SU-DHL-6 (cell line): ENCODE results near the gene CPA5.
"Not testable (repeated sequence)": the region's sequence is repeated elsewhere in the genome, so short reads cannot be mapped to it uniquely, and the experiment has no call there.

ENCODE experiments used
- H2AFZ ChIP-seq: fragments of 200-600 bp; sonication (generic); 2 replicates; pipeline ENCODE4 v1.6.1; 2014; ENCODE audit warnings: low read depth, mild to moderate bottlenecking, moderate library complexity, mixed read lengths, antibody characterized with exemption, low read length; ENCODE audit not compliant: severe bottlenecking
- H3F3A ChIP-seq: fragments of 200-600 bp; shearing (Covaris generic); 2 replicates; pipeline ENCODE4 v1.6.0; 2016; ENCODE audit warnings: antibody characterized with exemption, mild to moderate bottlenecking; ENCODE audit not compliant: insufficient read depth
- H3K27ac ChIP-seq: fragments of 200-600 bp; sonication (generic); 2 replicates; pipeline ENCODE4 v1.5.1; 2016; ENCODE audit warnings: low read depth, mild to moderate bottlenecking, low read length, moderate library complexity, mixed read lengths
- H3K27me3 ChIP-seq: fragments of 200-600 bp; sonication (generic), shearing (Covaris generic); 2 replicates; pipeline ENCODE4 v1.6.0; 2014; ENCODE audit warnings: mild to moderate bottlenecking, low read length
- H3K36me3 ChIP-seq: fragments of 200-600 bp; sonication (generic); 2 replicates; pipeline ENCODE4 v1.6.1; 2014; ENCODE audit warnings: mild to moderate bottlenecking, low read length, mixed read lengths
- H3K4me2 ChIP-seq: fragments of 300-600, 200-600 bp; shearing (Covaris generic), sonication (generic); 2 replicates; pipeline ENCODE4 v1.6.0; 2014; ENCODE audit warnings: low read length, low read depth, mild to moderate bottlenecking; ENCODE audit not compliant: poor library complexity, severe bottlenecking
- H3K4me3 ChIP-seq: fragments of 200-600 bp; sonication (generic); 2 replicates; pipeline ENCODE4 v1.5.1; 2014; ENCODE audit warnings: antibody characterized with exemption, low read length, mild to moderate bottlenecking, mixed read lengths; ENCODE audit not compliant: insufficient read depth, poor library complexity, severe bottlenecking
- H3K79me2 ChIP-seq: fragments of 200-600 bp; sonication (generic); 2 replicates; pipeline ENCODE4 v1.6.1; 2014; ENCODE audit warnings: mild to moderate bottlenecking, low read length, moderate library complexity; ENCODE audit not compliant: insufficient read depth
- H3K9ac ChIP-seq: fragments of 200-600 bp; sonication (generic); 2 replicates; pipeline ENCODE4 v1.7.0; 2014; ENCODE audit warnings: mild to moderate bottlenecking, low read length
- H3K9me2 ChIP-seq: fragments of 200-600 bp; sonication (generic); replicated peaks from 2 replicates; pipeline ENCODE4 v1.6.1; 2014; ENCODE audit warnings: low read length; ENCODE audit not compliant: insufficient read depth
- H3K9me3 ChIP-seq: fragments of 200-600 bp; sonication (generic); 2 replicates; pipeline ENCODE4 v1.6.1; 2014; ENCODE audit warnings: low read length, mixed read lengths; ENCODE audit not compliant: insufficient read depth
- H4K20me1 ChIP-seq: fragments of 200-600 bp; sonication (generic); 2 replicates; pipeline ENCODE4 v1.6.1; 2014; ENCODE audit warnings: low read depth, mild to moderate bottlenecking, antibody characterized with exemption, low read length, moderate library complexity, mixed read lengths
- CTCF ChIP-seq: fragments of 200-600 bp; sonication (generic); IDR thresholded peaks from one replicate; pipeline ENCODE4 v1.5.1; 2017; ENCODE audit warnings: antibody characterized with exemption, mild to moderate bottlenecking, low read length, moderate library complexity; ENCODE audit not compliant: insufficient read depth, poor library complexity, severe bottlenecking
- EZH2phosphoT487 ChIP-seq: fragments of 200-600 bp; sonication (generic), shearing (Covaris generic); conservative IDR thresholded peaks from 2 replicates; pipeline ENCODE4 v1.6.1; 2018; ENCODE audit warnings: mild to moderate bottlenecking, antibody characterized with exemption, low read length, moderate library complexity, mixed read lengths

The CPA5 gene

GRCh38 chr7:130314305-130314704 is 30.3 kb upstream of the CPA5 start:
- H3K27me3 ChIP-seq = no peaks in the 10 kb centered on the region
- no peaks in the 10 kb centered on the region for H3K9me2 ChIP-seq
- no peak overlapping the region for H3K4me2 ChIP-seq
- H3K9ac ChIP-seq = no peak overlapping the region
- H3K36me3 ChIP-seq = no peaks in the 10 kb centered on the region
- no peak overlapping the region for H3K27ac ChIP-seq
- no peak overlapping the region for H3K4me3 ChIP-seq
- H3K9me3 ChIP-seq = no peaks in the 10 kb centered on the region
- no peak overlapping the region for H2AFZ ChIP-seq
- TF ChIP-seq CTCF (no peak), EZH2phosphoT487 (no peak)
- H4K20me1 ChIP-seq = no peaks in the 10 kb centered on the region
- no peaks in the 10 kb centered on the region for H3K79me2 ChIP-seq
- H3F3A ChIP-seq = no peaks in the 10 kb centered on the region

- H3F3A ChIP-seq = no peaks in the 10 kb centered on the region
- no peak overlapping the region for H3K9ac ChIP-seq
- no peaks in the 10 kb centered on the region for H4K20me1 ChIP-seq
- no peaks in the 10 kb centered on the region for H3K9me3 ChIP-seq
- H3K4me3 ChIP-seq = no peak overlapping the region
- H3K36me3 ChIP-seq = no peaks in the 10 kb centered on the region
- H3K27ac ChIP-seq = no peak overlapping the region
- no peaks in the 10 kb centered on the region for H3K27me3 ChIP-seq
- no peaks in the 10 kb centered on the region for H3K9me2 ChIP-seq
- no peaks in the 10 kb centered on the region for H3K79me2 ChIP-seq
- H2AFZ ChIP-seq = no peak overlapping the region
- TF ChIP-seq CTCF = no peak
- no peak for TF ChIP-seq EZH2phosphoT487
- H3K4me2 ChIP-seq = no peak overlapping the region
Observed at GRCh38 chr7:130319541-130319940, 25.1 kb upstream of the CPA5 start.

GRCh38 chr7:130321542-130322229 is 22.9 kb upstream of the CPA5 start:
- H3K36me3 ChIP-seq, H3K4me2 ChIP-seq, H3K9me3 ChIP-seq, H4K20me1 ChIP-seq, H3K79me2 ChIP-seq, H3K4me3 ChIP-seq, H3K27me3 ChIP-seq, H2AFZ ChIP-seq, H3F3A ChIP-seq, H3K9ac ChIP-seq, H3K9me2 ChIP-seq, H3K27ac ChIP-seq: not testable (repeated sequence)

GRCh38 chr7:130322615-130323014 is 22.0 kb upstream of the CPA5 start:
- Histone ChIP-seq H3K4me2 (no peak overlapping the region), H3F3A (no peaks in the 10 kb centered on the region), H3K9ac (no peak overlapping the region), H3K27me3 (no peaks in the 10 kb centered on the region), H3K79me2 (no peaks in the 10 kb centered on the region), H2AFZ (no peak overlapping the region), H3K4me3 (no peak overlapping the region), H4K20me1 (no peaks in the 10 kb centered on the region), H3K36me3 (no peaks in the 10 kb centered on the region), H3K27ac (no peak overlapping the region), H3K9me2 (no peaks in the 10 kb centered on the region), H3K9me3 (no peaks in the 10 kb centered on the region)
- no peak for TF ChIP-seq EZH2phosphoT487
- TF ChIP-seq CTCF = no peak
